IMR-90 (cell line): Measurements from ENCODE around the gene RTRAF. TPM values are rescaled to one million over a fixed set of nuclear protein-coding genes. Genes with fewer than 3 reads are reported as not detected.

Experiments
- ATAC-seq: fragments of 200-7000 bp; cut with Tn5 transposase; 2 replicates; pipeline ENCODE4 v1.9.1; 2020; ENCODE audit warnings: low read depth, mild to moderate bottlenecking, moderate library complexity
- BruUV-seq: library from RNA; stranded (reverse); fragments of 400-500 nt; replicated peaks from 2 replicates; lab custom pipeline; 2021; lab: Mats Ljungman, UMichigan
- CTCF ChIA-PET: fragments of 300-600 bp; formaldehyde crosslinking; extraction: SDS; loops from one replicate; lab custom pipeline; 2021; ENCODE audit warnings: antibody characterized with exemption; lab: Yijun Ruan, JAX
- POLR2A ChIA-PET: fragments of 300-600 bp; sonication (Branson Sonifier 250); formaldehyde crosslinking; loops from one replicate; lab custom pipeline; 2022; ENCODE audit warnings: antibody characterized with exemption; ENCODE audit not compliant: unreplicated experiment; lab: Charles Lee
- DNase-seq: peaks from one replicate; pipeline ENCODE4 v3.0.0; 2013
- H2AFZ ChIP-seq: replicated peaks from 2 replicates; pipeline ENCODE3; 2013; ENCODE audit warnings: low read length, mild to moderate bottlenecking; ENCODE audit not compliant: poor library complexity
- H2AK5ac ChIP-seq: 2 replicates; pipeline ENCODE4 v1.6.1; 2013; ENCODE audit warnings: low read depth, low read length, inconsistent platforms
- H2AK9ac ChIP-seq: replicated peaks from 2 replicates; pipeline ENCODE3; 2013; ENCODE audit warnings: mild to moderate bottlenecking, low read depth, low read length, moderate library complexity; ENCODE audit not compliant: poor library complexity
- H2BK120ac ChIP-seq: 2 replicates; pipeline ENCODE4 v1.6.1; 2013; ENCODE audit warnings: low read depth, low read length, inconsistent platforms
- H2BK15ac ChIP-seq: 3 replicates; pipeline ENCODE4 v1.6.1; 2013; ENCODE audit warnings: low read depth, low read length, inconsistent platforms
- H2BK20ac ChIP-seq: 2 replicates; pipeline ENCODE4 v1.6.1; 2013; ENCODE audit warnings: low read depth, mild to moderate bottlenecking, inconsistent platforms, low read length, moderate library complexity
- H2BK5ac ChIP-seq: 2 replicates; pipeline ENCODE4 v1.6.1; 2013; ENCODE audit warnings: mild to moderate bottlenecking, low read depth, low read length, inconsistent platforms; ENCODE audit not compliant: poor library complexity, severe bottlenecking
- H3K14ac ChIP-seq: replicated peaks from 2 replicates; pipeline ENCODE4 v1.6.1; 2013; ENCODE audit warnings: low read depth, low read length, inconsistent platforms
- H3K18ac ChIP-seq: 2 replicates; pipeline ENCODE4 v1.6.1; 2013; ENCODE audit warnings: low read depth, low read length, control low read depth
- H3K23ac ChIP-seq: 2 replicates; pipeline ENCODE4 v1.6.1; 2013; ENCODE audit warnings: low read depth, low read length, inconsistent platforms
- H3K27ac ChIP-seq: 2 replicates; pipeline ENCODE4 v1.5.1; 2013; ENCODE audit warnings: mild to moderate bottlenecking, control low read depth, low read length; ENCODE audit not compliant: insufficient read depth
- H3K27me3 ChIP-seq: 2 replicates; pipeline ENCODE4 v1.6.1; 2013; ENCODE audit warnings: low read length; ENCODE audit not compliant: control insufficient read depth, insufficient read depth
- H3K36me3 ChIP-seq: 2 replicates; pipeline ENCODE4 v1.6.1; 2013; ENCODE audit warnings: low read length, mixed read lengths; ENCODE audit not compliant: control insufficient read depth, insufficient read depth
- H3K4ac ChIP-seq: 2 replicates; pipeline ENCODE4 v1.6.1; 2013; ENCODE audit warnings: low read depth, low read length, inconsistent platforms
- H3K4me1 ChIP-seq: 2 replicates; pipeline ENCODE4 v1.6.1; 2013; ENCODE audit warnings: low read length, mixed read lengths; ENCODE audit not compliant: control insufficient read depth, insufficient read depth
- H3K4me2 ChIP-seq: 2 replicates; pipeline ENCODE4 v1.6.1; 2013; ENCODE audit warnings: low read depth, mild to moderate bottlenecking, control low read depth, low read length, moderate library complexity
- H3K4me3 ChIP-seq: 2 replicates; pipeline ENCODE4 v1.5.1; 2013; ENCODE audit warnings: low read depth, mild to moderate bottlenecking, control low read depth, low read length, moderate library complexity; ENCODE audit not compliant: insufficient read depth
- H3K56ac ChIP-seq: 2 replicates; pipeline ENCODE4 v1.6.1; 2013; ENCODE audit warnings: low read length, inconsistent platforms; ENCODE audit not compliant: insufficient read depth; ENCODE audit errors: extremely low read depth
- H3K79me1 ChIP-seq, 2 experiments: 2 replicates each; pipeline ENCODE4 v1.6.1; 2013; ENCODE audit warnings: low read length in 2 of 2, inconsistent platforms in 1 of 2, low read depth in 1 of 2
- H3K9ac ChIP-seq: 2 replicates; pipeline ENCODE4 v1.6.1; 2013; ENCODE audit warnings: low read depth, low read length, control low read depth
- H3K9me1 ChIP-seq: 2 replicates; pipeline ENCODE4 v1.6.1; 2013; ENCODE audit warnings: low read length, inconsistent platforms; ENCODE audit not compliant: insufficient read depth
- H3K9me3 ChIP-seq: 2 replicates; pipeline ENCODE4 v1.6.1; 2013; ENCODE audit warnings: low read length; ENCODE audit not compliant: control insufficient read depth, insufficient read depth
- H4K20me1 ChIP-seq: 2 replicates; pipeline ENCODE4 v1.6.1; 2013; ENCODE audit warnings: low read length, inconsistent platforms; ENCODE audit not compliant: insufficient read depth
- H4K5ac ChIP-seq: 2 replicates; pipeline ENCODE4 v1.6.1; 2013; ENCODE audit warnings: mild to moderate bottlenecking, low read depth, low read length, control low read depth
- H4K8ac ChIP-seq, 2 experiments: 2 replicates each; pipeline ENCODE4 v1.6.1; 2013; ENCODE audit warnings: low read depth in 2 of 2, low read length in 2 of 2, control low read depth in 1 of 2, inconsistent platforms in 1 of 2
- H4K91ac ChIP-seq: 2 replicates; pipeline ENCODE4 v1.6.1; 2013; ENCODE audit warnings: low read depth, low read length, inconsistent platforms; ENCODE audit not compliant: insufficient read depth
- CEBPB ChIP-seq: IDR thresholded peaks from 2 replicates; pipeline ENCODE4 v1.6.1; 2012; ENCODE audit warnings: low read depth, low read length, improper control_type of control experiment
- CHD1 ChIP-seq: IDR thresholded peaks from 2 replicates; pipeline ENCODE4 v1.6.1; 2012; ENCODE audit warnings: low read depth, low read length, improper control_type of control experiment
- CTCF ChIP-seq: conservative IDR thresholded peaks from 2 replicates; pipeline ENCODE4 v1.5.1; 2012; ENCODE audit warnings: mild to moderate bottlenecking, low read depth, low read length, improper control_type of control experiment
- MAFK ChIP-seq: IDR thresholded peaks from 2 replicates; pipeline ENCODE4 v1.6.1; 2012; ENCODE audit warnings: low read depth, low read length, improper control_type of control experiment
- MAZ ChIP-seq: IDR thresholded peaks from 2 replicates; pipeline ENCODE4 v1.6.1; 2012; ENCODE audit warnings: low read depth, mild to moderate bottlenecking, low read length, improper control_type of control experiment, moderate library complexity, borderline replicate concordance
- NFE2L2 ChIP-seq: fragments of 150-350 bp; IDR thresholded peaks from 2 replicates; pipeline ENCODE4 v1.6.1; 2016; ENCODE audit warnings: low read depth, mild to moderate bottlenecking, low read length
- POLR2A ChIP-seq: IDR thresholded peaks from 2 replicates; pipeline ENCODE4 v1.6.1; 2012; ENCODE audit warnings: mild to moderate bottlenecking, low read depth, low read length
- RAD21 ChIP-seq: IDR thresholded peaks from 2 replicates; pipeline ENCODE4 v1.6.1; 2012; ENCODE audit warnings: low read length, improper control_type of control experiment
- WGBS, 2 experiments: methylation state at CpG; one replicate each; pipeline versions ENCODE4 v1.1.5 to v1.1.7; 2013; ENCODE audit warnings: missing lambda C conversion rate in 2 of 2; ENCODE audit not compliant: insufficient read length in 1 of 2; ENCODE audit errors: extremely low coverage in 2 of 2; 5-methylcytosine and 5-hydroxymethylcytosine counted together
- dilution Hi-C: fragments of 300-500 bp; cut with HindIII; formaldehyde crosslinking; loops from one replicate; pipeline ENCODE4 v1.14.3; 2018; ENCODE audit warnings: low sequenced_read_pairs; ENCODE audit not compliant: unreplicated experiment
- in situ Hi-C: fragments of 300-500 bp; cut with MboI; formaldehyde crosslinking; loops from 3 replicates; pipeline ENCODE4 v1.14.3; 2019; ENCODE audit warnings: low sequenced_read_pairs, inconsistent platforms, mixed read lengths
- intact Hi-C: fragments of 100-400 bp; cut with micrococcal nuclease; formaldehyde crosslinking; loops from 2 replicates; pipeline ENCODE4 v1.10.0; 2022
- polyA plus RNA-seq, 3 experiments: library from polyadenylated mRNA; depleted of rRNA; stranded (reverse); fragments of >200 nt; gene quantifications; 2 replicates each; pipeline ENCODE4 v1.2.3, GENCODE V29; 2012; ENCODE audit warnings: low replicate concordance in 1 of 3
- total RNA-seq: library from RNA; depleted of rRNA; stranded (reverse); fragments of >200 nt; gene quantifications from 2 replicates; pipeline ENCODE4 v1.2.3, GENCODE V29; 2012

Gene RTRAF
- total and polyA plus RNA-seq, 2 of the 4 experiments (the other 2 are of a cell fraction), result 53.2 to 102 TPM

GRCh38 chr14:52042371-52043289 is 53.3 kb downstream of the RTRAF start:
- no TSS peak for BruUV-seq
- 0 out of 2 replicates have a peak overlapping the region, but pooled peaks have one; percentile 17 for H2BK120ac ChIP-seq
- peak overlapping the region; percentile 64 for H3K4me2 ChIP-seq
- no peaks in the 10 kb centered on the region for H3K27me3 ChIP-seq
- no peak overlapping the region for H3K56ac ChIP-seq
- H2BK15ac ChIP-seq, result peak overlapping the region; percentile 8; the same call in 1 of the 3 replicates
- H2BK5ac ChIP-seq, result peak overlapping the region; percentile 15
- no peak overlapping the region for H3K18ac ChIP-seq
- ChIA-PET POLR2A (no interaction called here), CTCF (interaction anchor here (0.6 to 0.9 kb wide), 2 partner anchors 22 to 30 kb away, joined by 4 to 5 read pairs; no protein-coding TSS in a partner anchor)
- in situ Hi-C loops (no loop called here), intact Hi-C loops (loop anchor here (1.0 kb wide), 1 partner anchor 89 kb away; no protein-coding TSS in a partner anchor), dilution Hi-C loops (no loop called here)
- peaks cover 62% of the 10 kb centered on the region for H3K36me3 ChIP-seq
- peaks cover 33% of the 10 kb centered on the region for H3K4me1 ChIP-seq
- H4K91ac ChIP-seq, result peak overlapping the region; percentile 8; the same call in 1 of the 2 replicates
- H2AK9ac ChIP-seq, result no peak overlapping the region
- DNase-seq (peak; percentile 21), ATAC-seq (no peak)
- no peaks in the 10 kb centered on the region for H3K9me3 ChIP-seq
- peak overlapping the region; percentile 35; the same call in 1 of the 2 replicates for H2BK20ac ChIP-seq
- H2AFZ ChIP-seq, result no peak overlapping the region
- H3K9ac ChIP-seq, result peak overlapping the region; percentile 31
- peak overlapping the region; percentile 26 to 49 for H4K8ac ChIP-seq
- H3K23ac ChIP-seq, result peak overlapping the region; percentile 50; the same call in 1 of the 2 replicates
- H3K14ac ChIP-seq, result peak overlapping the region; percentile 32; the same call in 1 of the 2 replicates
- H3K9me1 ChIP-seq, result peaks cover 41% of the 10 kb centered on the region
- peak overlapping the region; percentile 23; the same call in 1 of the 2 replicates for H2AK5ac ChIP-seq
- H4K20me1 ChIP-seq, result peaks cover 16% of the 10 kb centered on the region
- H3K4me3 ChIP-seq, result no peak overlapping the region
- WGBS, 2 experiments, result no CpG with 5 or more reads among the region's 8 CpGs
- peak overlapping the region; percentile 26; the same call in 1 of the 2 replicates for H3K27ac ChIP-seq
- no peak overlapping the region for H4K5ac ChIP-seq
- H3K79me1 ChIP-seq, result peaks cover 49 to 77% of the 10 kb centered on the region in 2 experiments
- no peak for TF ChIP-seq CHD1
- no peak for TF ChIP-seq NFE2L2
- no peak for TF ChIP-seq MAFK
- no peak for TF ChIP-seq POLR2A
- no peak for TF ChIP-seq CEBPB
- no peak for TF ChIP-seq RAD21
- TF ChIP-seq CTCF, result no peak
- no peak for TF ChIP-seq MAZ
- peak overlapping the region; percentile 5 for H3K4ac ChIP-seq
